NCI-H1105 (cell line): ENCODE data around the gene EGFR.

Experiments
- DNase-seq: peaks from one replicate; lab custom pipeline; 2025; lab: John Stamatoyannopoulos, UW

Gene EGFR

GRCh38 chr7:55212838-55213237 lies 194.0 kb downstream of the EGFR start:
- DNase-seq: no peak

- DNase-seq: no peak
Observed at GRCh38 chr7:55214707-55215106, 195.9 kb downstream of the EGFR start.

GRCh38 chr7:55223023-55223422 lies 204.2 kb downstream of the EGFR start:
- DNase-seq: no peak

GRCh38 chr7:55224111-55224510 lies 205.3 kb downstream of the EGFR start:
- no peak for DNase-seq

- no peak for DNase-seq
Observed at GRCh38 chr7:55224810-55225209, 206.0 kb downstream of the EGFR start.

GRCh38 chr7:55230014-55230413 lies 211.2 kb downstream of the EGFR start:
- no peak for DNase-seq

- no peak for DNase-seq
Observed at GRCh38 chr7:55231736-55232280, 213.0 kb downstream of the EGFR start.

- no peak for DNase-seq
Observed at GRCh38 chr7:55233001-55233400, 214.2 kb downstream of the EGFR start.

GRCh38 chr7:55234408-55234807 lies 215.6 kb downstream of the EGFR start:
- no peak for DNase-seq

- DNase-seq: no peak
Observed at GRCh38 chr7:55235115-55235514, 216.3 kb downstream of the EGFR start.

- DNase-seq: no peak
Observed at GRCh38 chr7:55235801-55236200, 217.0 kb downstream of the EGFR start.

GRCh38 chr7:55236476-55236875 lies 217.7 kb downstream of the EGFR start:
- no peak for DNase-seq

GRCh38 chr7:55237156-55237893 lies 218.5 kb downstream of the EGFR start:
- DNase-seq: no peak

GRCh38 chr7:55239406-55239805 lies 220.6 kb downstream of the EGFR start:
- no peak for DNase-seq

GRCh38 chr7:55240418-55241142 lies 221.8 kb downstream of the EGFR start:
- DNase-seq: no peak

- DNase-seq: no peak
Observed at GRCh38 chr7:55241958-55242357, 223.1 kb downstream of the EGFR start.

GRCh38 chr7:55242613-55243012 lies 223.8 kb downstream of the EGFR start:
- DNase-seq: no peak

- DNase-seq: no peak
Observed at GRCh38 chr7:55244006-55244745, 225.4 kb downstream of the EGFR start.

GRCh38 chr7:55245271-55245723 lies 226.5 kb downstream of the EGFR start:
- no peak for DNase-seq

GRCh38 chr7:55246171-55246570 lies 227.4 kb downstream of the EGFR start:
- DNase-seq: no peak

GRCh38 chr7:55247428-55247827 lies 228.6 kb downstream of the EGFR start:
- DNase-seq: no peak

GRCh38 chr7:55248526-55248925 lies 229.7 kb downstream of the EGFR start:
- no peak for DNase-seq

- no peak for DNase-seq
Observed at GRCh38 chr7:55249332-55249731, 230.5 kb downstream of the EGFR start.
